Right lobe of liver (tissue), 6 donors: ENCODE measurements around the gene HOXA3. TPM values are rescaled to one million over a fixed set of nuclear protein-coding genes. Genes with fewer than 3 reads are reported as not detected.

Source experiments
- ATAC-seq, 4 donors: fragments of 200-7000 bp; cut with Tn5 transposase; one replicate each; pipeline ENCODE4 v1.9.1; 2020; ENCODE audit warnings: mild to moderate bottlenecking in 4 of 4, moderate library complexity in 4 of 4
- DNase-seq, 3 donors: peaks; one replicate each; pipeline ENCODE4 v3.0.0-alpha.2; 2020
- H3K27ac ChIP-seq, 3 donors: fragments of 200-600 bp; one replicate each; pipeline ENCODE4 v1.8.0; 2022
- H3K27me3 ChIP-seq, 2 donors: fragments of 200-600 bp; one replicate each; pipeline ENCODE4 v1.8.0; 2022
- H3K36me3 ChIP-seq, 4 donors: fragments of 200-600 bp; sonication (generic) in 1 of 4; one replicate each; pipeline versions ENCODE4 v1.5.1 to v1.8.0; 2017 to 2022; ENCODE audit warnings: control low read depth in 1 of 4
- H3K4me1 ChIP-seq, 4 donors: fragments of 200-600 bp; sonication (generic) in 1 of 4; one replicate each; pipeline versions ENCODE4 v1.5.1 to v1.8.0; 2017 to 2022; ENCODE audit warnings: control low read depth in 1 of 4
- H3K4me3 ChIP-seq, 3 donors: fragments of 200-600 bp; one replicate each; pipeline ENCODE4 v1.8.0; 2022
- H3K9me3 ChIP-seq, 4 donors: fragments of 200-600 bp; sonication (generic) in 1 of 4; one replicate each; pipeline versions ENCODE4 v1.5.1 to v1.8.0; 2017 to 2022; ENCODE audit warnings: control low read depth in 1 of 4
- CTCF ChIP-seq, 4 donors: fragments of 200-600 bp in 3 of 4; fragments of 450-650 bp in 1 of 4; IDR thresholded peaks; one replicate each; pipeline versions ENCODE4 v1.5.1 to v1.8.0; 2016 to 2022; ENCODE audit warnings: antibody characterized with exemption in 4 of 4, mild to moderate bottlenecking in 2 of 4
- POLR2A ChIP-seq: fragments of 450-650 bp; IDR thresholded peaks from one replicate; pipeline ENCODE4 v1.6.1; 2017; ENCODE audit warnings: antibody characterized with exemption, mild to moderate bottlenecking
- WGBS: methylation state at CpG from one replicate; pipeline ENCODE4 v1.1.6; 2018; ENCODE audit warnings: low coverage, low lambda C conversion rate; ENCODE audit not compliant: insufficient coverage; ENCODE audit errors: missing lambda C conversion rate; 5-methylcytosine and 5-hydroxymethylcytosine counted together
- intact Hi-C, 2 donors: fragments of 100-400 bp; cut with DNase I; formaldehyde crosslinking; loops; one replicate each; pipeline versions ENCODE4 v1.11.2 to v1.14.1; 2022
- total RNA-seq, 6 experiments: library from RNA; depleted of rRNA in 2 of 6; stranded (reverse); fragments of >200 nt in 2 of 6; fragmentation: NEBNext Ultra II Directional in 3 of 6; extraction: Animal tissue kit (Norgen Biotek cat#: 25700) in 3 of 6; gene quantifications; one replicate each; pipeline versions ENCODE4 v1.1.0 to v1.2.4, GENCODE V29; 2016 to 2023
- donor health status: DM: no; HTN: yes; CAD: no.
- donor health status: DM: no; HTN: no; CAD: no.
- donor health status: DM: no; HTN: no; CAD: no.
- donor health status: DM: no; HTN: yes; CAD: no.
- donor health status: DM: no; HTN: yes; CAD: no.

HOXA3 gene
- total RNA-seq, 6 experiments from 2014 or later = 0.17 to 0.26 (median 0.25) TPM; not detected in 2

GRCh38 chr7:27189997-27190748 is 37.8 kb upstream of the HOXA3 start:
- Histone ChIP-seq H3K9me3 (no peaks in the 10 kb centered on the region), H3K27ac (no peak overlapping the region), H3K36me3 (no peaks in the 10 kb centered on the region), H3K27me3 (peaks cover 31 to 87% of the 10 kb centered on the region in 2 donors), H3K4me3 (no peak overlapping the region), H3K4me1 (peaks cover 0 to 24% (median 5%) of the 10 kb centered on the region in 4 donors)
- TF ChIP-seq CTCF (IDR thresholded peaks at IDR 0.05) (no peak), POLR2A (no peak)
- WGBS = 23% methylated on average over 6 of the region's 7 CpGs
- no peak for ATAC-seq
- no peak for DNase-seq
- intact Hi-C loops = no loop called here

GRCh38 chr7:27189295-27189996 is 37.1 kb upstream of the HOXA3 start:
- peaks cover 0 to 29% (median 5%) of the 10 kb centered on the region in 4 donors for H3K4me1 ChIP-seq
- 0% methylated on average over 2 of the region's 22 CpGs for WGBS

DNA sequence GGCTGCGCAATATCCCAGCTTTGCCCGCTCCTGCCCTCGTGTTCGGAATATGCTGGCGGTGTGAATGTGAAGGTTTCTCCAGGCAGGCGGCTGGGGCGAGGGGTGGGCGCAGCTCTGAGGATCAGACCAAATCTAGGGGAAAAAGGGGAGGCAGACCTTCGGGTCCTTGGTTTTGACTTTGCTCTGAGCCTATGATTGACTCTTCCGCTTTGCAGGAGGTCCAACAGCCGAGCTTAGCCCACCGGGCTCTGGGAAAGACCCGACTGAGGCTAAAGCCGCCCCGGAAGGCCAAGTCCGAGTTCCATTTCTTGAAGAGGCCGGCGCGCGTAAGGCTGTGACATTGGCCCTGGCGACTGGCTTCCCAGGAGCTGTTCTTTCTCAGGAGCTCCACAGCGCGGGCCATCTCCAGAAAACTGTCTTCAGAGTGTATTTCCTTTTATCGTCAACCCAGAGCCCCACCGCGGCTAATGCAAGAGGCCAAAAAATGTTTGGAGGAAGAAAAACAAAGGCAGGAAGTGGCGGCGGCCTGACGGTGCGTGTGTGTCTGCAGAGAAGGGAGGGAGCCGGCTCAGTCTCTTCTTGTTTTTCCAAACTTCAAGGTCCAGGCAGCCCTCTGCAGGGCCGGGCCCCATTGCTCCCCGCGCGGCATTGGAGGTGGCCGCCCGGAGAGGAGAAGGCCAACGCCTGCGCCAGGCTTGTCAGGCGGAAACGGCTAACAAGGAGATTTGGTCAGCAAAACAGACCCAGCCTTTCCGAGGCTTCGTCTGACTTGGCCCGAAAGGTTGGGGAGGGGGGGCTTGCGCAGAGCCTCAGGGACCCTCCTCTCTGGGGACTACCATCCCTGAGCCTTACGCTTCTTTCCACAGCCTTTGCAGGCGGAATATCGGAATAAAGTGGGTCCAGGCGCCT is 36.3 kb upstream of the HOXA3 start:
- H3K4me1 ChIP-seq = peaks cover 0 to 32% (median 5%) of the 10 kb centered on the region in 4 donors
- ATAC-seq = peak in 3 of 4 donors; percentile 12 to 19 (median 15)
- H3K27me3 ChIP-seq = peaks cover 19 to 87% of the 10 kb centered on the region in 2 donors
- H3K27ac ChIP-seq = no peak overlapping the region
- H3K4me3 ChIP-seq = no peak overlapping the region
- WGBS = 4% methylated on average over 25 of the region's 49 CpGs
- no peaks in the 10 kb centered on the region for H3K36me3 ChIP-seq
- TF ChIP-seq POLR2A (no peak), CTCF (IDR thresholded peaks at IDR 0.05) (no peak)
- intact Hi-C loops = no loop called here
- peak in 2 of 3 donors; percentile 37 to 52 for DNase-seq
- H3K9me3 ChIP-seq = no peaks in the 10 kb centered on the region

More at GRCh38 chr7:27189295-27189996, 37.1 kb upstream of the HOXA3 start:
- intact Hi-C loops = no loop called here
- ATAC-seq (peak in 2 of 4 donors; percentile 3 to 8), DNase-seq (peak in 1 of 3 donors; percentile 37)
- Histone ChIP-seq H3K9me3 (no peaks in the 10 kb centered on the region), H3K4me3 (no peak overlapping the region), H3K27me3 (peaks cover 27 to 87% of the 10 kb centered on the region in 2 donors), H3K36me3 (no peaks in the 10 kb centered on the region), H3K27ac (no peak overlapping the region)
- TF ChIP-seq POLR2A (no peak), CTCF (IDR thresholded peaks at IDR 0.05) (no peak)
